Osteoblast (primary cell): ENCODE results near the gene EYS. TPM values are rescaled to one million over a fixed set of nuclear protein-coding genes. Genes with fewer than 3 reads are reported as not detected.

Source experiments
- DNase-seq: peaks from one replicate; pipeline ENCODE4 v3.0.0; 2011; ENCODE audit warnings: low spot score, mixed read lengths; ENCODE audit not compliant: insufficient read length; ENCODE audit errors: missing footprints
- H2AFZ ChIP-seq: 2 replicates; pipeline ENCODE4 v1.6.0; 2011; ENCODE audit warnings: mild to moderate bottlenecking, low read length
- H3K27ac ChIP-seq: 2 replicates; pipeline ENCODE4 v1.5.1; 2011; ENCODE audit warnings: mild to moderate bottlenecking, low read depth, low read length, moderate library complexity
- H3K27me3 ChIP-seq: 2 replicates; pipeline ENCODE4 v1.6.0; 2012; ENCODE audit warnings: mild to moderate bottlenecking, control low read depth, inconsistent platforms, low read length, moderate library complexity; ENCODE audit not compliant: insufficient read depth
- H3K36me3 ChIP-seq: 2 replicates; pipeline ENCODE4 v1.5.1; 2011; ENCODE audit warnings: mild to moderate bottlenecking, low read length, control low read depth, moderate library complexity; ENCODE audit not compliant: insufficient read depth
- H3K4me1 ChIP-seq: 2 replicates; pipeline ENCODE4 v1.5.1; 2011; ENCODE audit warnings: mild to moderate bottlenecking, low read length, control low read depth, moderate library complexity; ENCODE audit not compliant: insufficient read depth
- H3K4me2 ChIP-seq: 2 replicates; pipeline ENCODE4 v1.6.0; 2011; ENCODE audit warnings: mild to moderate bottlenecking, low read length; ENCODE audit not compliant: insufficient read depth
- H3K4me3 ChIP-seq: fragments of 200-600 bp; sonication (generic); 3 replicates; pipeline ENCODE4 v1.5.1; 2012; ENCODE audit warnings: mild to moderate bottlenecking, low read length, inconsistent platforms; ENCODE audit not compliant: insufficient read depth
- H3K79me2 ChIP-seq: 2 replicates; pipeline ENCODE4 v1.6.0; 2012; ENCODE audit warnings: mild to moderate bottlenecking, low read length, control low read depth, inconsistent platforms; ENCODE audit not compliant: insufficient read depth
- H3K9me3 ChIP-seq: 2 replicates; pipeline ENCODE4 v1.5.1; 2011; ENCODE audit warnings: low read depth, low read length, control low read depth
- H4K20me1 ChIP-seq: 2 replicates; pipeline ENCODE4 v1.6.0; 2012; ENCODE audit warnings: mild to moderate bottlenecking, low read length, control low read depth; ENCODE audit not compliant: insufficient read depth
- CTCF ChIP-seq: IDR thresholded peaks from 2 replicates; pipeline ENCODE4 v1.5.1; 2011; ENCODE audit warnings: mild to moderate bottlenecking, low read depth, low read length, moderate library complexity; ENCODE audit errors: extremely low read depth
- total RNA-seq: library from RNA; depleted of rRNA; stranded (reverse); fragments of >200 nt; gene quantifications from 2 replicates; pipeline ENCODE4 v1.2.3, GENCODE V29; 2012

Gene EYS
- total RNA-seq, 1 donor = under 0.01 TPM

GRCh38 chr6:64926051-64926450 is 781.0 kb downstream of the EYS start:
- Histone ChIP-seq H3K27me3 (no peaks in the 10 kb centered on the region), H3K9me3 (peaks cover 2% of the 10 kb centered on the region), H3K36me3 (no peaks in the 10 kb centered on the region), H3K4me2 (no peak overlapping the region), H3K4me1 (no peaks in the 10 kb centered on the region), H2AFZ (no peak overlapping the region), H3K79me2 (no peaks in the 10 kb centered on the region), H3K27ac (no peak overlapping the region), H4K20me1 (no peaks in the 10 kb centered on the region), H3K4me3 (no peak overlapping the region)
- no peak for TF ChIP-seq CTCF
- DNase-seq = no peak

- TF ChIP-seq CTCF = no peak
- Histone ChIP-seq H3K36me3 (no peaks in the 10 kb centered on the region), H4K20me1 (no peaks in the 10 kb centered on the region), H3K27me3 (no peaks in the 10 kb centered on the region), H2AFZ (no peak overlapping the region), H3K9me3 (no peaks in the 10 kb centered on the region), H3K4me1 (no peaks in the 10 kb centered on the region), H3K4me3 (no peak overlapping the region), H3K4me2 (no peak overlapping the region), H3K27ac (no peak overlapping the region), H3K79me2 (no peaks in the 10 kb centered on the region)
- no peak for DNase-seq
Observed at GRCh38 chr6:64920257-64920656, 786.8 kb downstream of the EYS start.

- H3K27ac ChIP-seq = no peak overlapping the region
Observed at GRCh38 chr6:64914124-64914523, 792.9 kb downstream of the EYS start.

GRCh38 chr6:64912966-64913365 is 794.1 kb downstream of the EYS start:
- Histone ChIP-seq H3K9me3 (peaks cover 2% of the 10 kb centered on the region), H3K27ac (no peak overlapping the region), H3K4me1 (no peaks in the 10 kb centered on the region), H3K27me3 (no peaks in the 10 kb centered on the region), H3K79me2 (no peaks in the 10 kb centered on the region), H3K36me3 (no peaks in the 10 kb centered on the region), H3K4me3 (no peak overlapping the region), H2AFZ (no peak overlapping the region), H3K4me2 (no peak overlapping the region), H4K20me1 (no peaks in the 10 kb centered on the region)
- no peak for TF ChIP-seq CTCF
- DNase-seq = no peak

More at GRCh38 chr6:64914124-64914523, 792.9 kb downstream of the EYS start:
- H2AFZ ChIP-seq = no peak overlapping the region
- no peaks in the 10 kb centered on the region for H3K36me3 ChIP-seq
- H3K4me3 ChIP-seq = no peak overlapping the region
- no peak for DNase-seq
- H4K20me1 ChIP-seq = no peaks in the 10 kb centered on the region
- no peak overlapping the region for H3K4me2 ChIP-seq
- no peaks in the 10 kb centered on the region for H3K4me1 ChIP-seq
- no peaks in the 10 kb centered on the region for H3K79me2 ChIP-seq
- H3K9me3 ChIP-seq = no peaks in the 10 kb centered on the region
- H3K27me3 ChIP-seq = no peaks in the 10 kb centered on the region
- TF ChIP-seq CTCF = no peak
